GM18873 (cell line): ENCODE data around the gene TACR2.
A peak's percentile ranks its signal among the peaks of the same experiment; 100 is the strongest.
"Not testable (repeated sequence)": the region's sequence is repeated elsewhere in the genome, so short reads cannot be mapped to it uniquely, and the experiment has no call there.

Source experiments
- ATAC-seq: cut with Tn5 transposase; IDR thresholded peaks from one replicate; pipeline ENCODE4 v1.9.1; 2021; ENCODE audit warnings: mild to moderate bottlenecking, moderate library complexity, moderate number of reproducible peaks; ENCODE audit not compliant: unreplicated experiment, low FRiP score

TACR2 gene

DNA sequence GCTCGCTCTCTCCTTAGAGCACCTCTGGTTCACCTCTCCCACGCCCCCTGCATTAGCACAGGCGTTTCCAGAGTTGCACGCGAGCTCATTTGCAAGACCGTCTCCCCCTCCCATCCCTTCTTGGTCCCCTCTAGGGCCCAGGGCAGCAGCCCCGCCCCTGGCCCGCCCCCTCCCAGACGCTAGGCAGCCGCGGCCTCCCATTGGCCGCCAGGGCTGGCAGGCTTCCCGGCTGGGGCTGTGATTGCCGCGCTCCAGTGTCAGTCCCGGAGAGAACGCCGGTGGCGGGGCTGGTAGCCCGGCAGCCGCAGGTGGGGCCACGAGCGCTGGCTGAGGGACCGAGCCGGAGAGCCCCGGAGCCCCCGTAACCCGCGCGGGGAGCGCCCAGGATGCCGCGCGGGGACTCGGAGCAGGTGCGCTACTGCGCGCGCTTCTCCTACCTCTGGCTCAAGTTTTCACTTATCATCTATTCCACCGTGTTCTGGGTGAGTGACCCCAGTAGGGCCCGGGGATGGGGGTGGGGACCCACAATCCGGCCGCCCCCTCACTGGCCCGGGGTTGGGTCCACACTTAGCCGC lies 34.6 kb upstream of the TACR2 start, which contains the start of gene TSPAN15:
TSPAN15 (plus strand) TSS at position 257 of the 575 bp plus-strand sequence; CDS start at position 387, 130 bp downstream.
- peak; percentile 80 for ATAC-seq

DNA sequence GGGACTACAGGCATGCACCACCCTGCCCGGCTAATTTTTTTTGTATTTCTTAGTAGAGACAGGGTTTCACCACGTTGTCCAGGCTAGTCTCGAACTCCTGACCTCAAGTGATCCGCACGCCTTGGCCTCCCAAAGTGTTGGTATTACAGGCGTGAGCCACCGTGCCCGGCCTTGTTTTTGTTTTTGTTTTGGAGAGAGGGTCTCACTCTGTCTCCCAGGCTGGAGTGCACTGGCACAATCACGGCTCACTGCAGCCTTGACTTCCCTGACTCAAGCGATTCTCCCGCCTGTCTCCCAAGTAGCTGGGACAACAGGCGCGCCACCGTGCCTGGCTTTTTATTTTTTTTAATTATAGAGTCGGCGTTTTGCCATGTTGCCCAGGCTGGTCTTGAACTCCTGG lies 33.7 kb upstream of the TACR2 start:
- not testable (repeated sequence) for ATAC-seq

GRCh38 chr10:69449841-69450240 lies 33.1 kb upstream of the TACR2 start:
- ATAC-seq, result no peak

DNA sequence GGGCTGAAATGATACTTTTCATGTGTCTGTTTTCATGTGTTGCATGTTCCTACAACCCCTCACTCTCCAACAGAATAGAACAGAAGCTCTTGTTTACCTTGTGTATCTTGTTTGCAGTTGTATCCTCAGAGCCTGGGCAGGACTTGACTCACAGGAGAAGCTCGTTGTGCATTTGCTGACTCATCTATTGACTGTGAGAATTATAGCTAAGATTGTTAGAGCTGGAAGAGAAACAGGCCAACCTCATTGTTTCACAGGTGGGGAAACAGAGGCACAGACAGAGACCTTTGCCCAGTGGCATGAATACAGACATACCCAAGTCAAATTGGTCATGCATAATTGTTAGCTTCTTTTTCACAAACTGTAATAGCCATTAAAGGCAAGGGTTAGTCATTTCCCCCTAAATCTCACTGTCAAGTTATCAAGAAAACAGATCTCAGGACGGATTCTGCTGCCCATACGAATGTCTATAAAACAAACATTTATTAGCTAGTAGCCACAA lies 30.0 kb upstream of the TACR2 start:
- ATAC-seq, result no peak

- no peak for ATAC-seq
Measured at GRCh38 chr10:69446229-69446628, 29.5 kb upstream of the TACR2 start.

DNA sequence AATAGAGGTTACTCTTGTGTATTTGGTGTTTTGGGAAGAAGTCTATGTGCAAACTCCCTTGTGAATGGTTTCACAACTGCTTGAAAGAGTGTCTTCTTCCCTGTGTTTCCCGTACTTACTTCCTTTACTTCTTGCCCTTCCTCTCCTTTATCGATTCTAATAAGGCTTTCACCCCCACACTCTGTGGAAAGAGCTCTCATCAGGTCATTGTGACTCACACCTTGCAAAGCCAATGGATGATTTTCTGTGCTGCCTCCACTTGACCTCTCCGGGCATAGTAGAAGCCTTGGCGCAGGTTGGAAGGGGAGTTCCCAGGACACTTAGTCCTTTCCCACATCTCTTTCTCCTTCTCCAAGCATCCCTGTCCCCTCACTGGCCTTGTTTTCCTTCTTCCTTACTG lies 28.3 kb upstream of the TACR2 start:
- ATAC-seq, result no peak

DNA sequence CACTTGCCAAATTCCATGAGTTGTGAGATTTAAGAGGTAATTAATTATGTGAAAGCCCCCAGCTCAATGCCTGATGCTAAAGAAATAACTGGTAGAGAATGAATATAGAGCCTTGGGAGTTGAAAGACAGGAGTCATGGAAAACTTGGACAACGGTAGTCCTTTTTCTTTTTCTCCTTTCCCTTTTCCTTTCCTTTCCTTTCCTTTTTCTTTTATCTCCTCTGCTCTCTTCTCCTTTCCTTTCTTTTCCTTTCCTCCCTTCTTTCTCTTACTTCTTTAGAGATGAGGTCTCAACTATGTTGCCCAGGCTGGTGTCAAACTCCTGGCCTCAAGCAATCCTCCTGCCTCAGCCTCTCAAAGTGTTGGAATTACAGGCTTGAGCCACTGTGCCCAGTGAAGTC lies 26.6 kb upstream of the TACR2 start:
- ATAC-seq, result no peak

DNA sequence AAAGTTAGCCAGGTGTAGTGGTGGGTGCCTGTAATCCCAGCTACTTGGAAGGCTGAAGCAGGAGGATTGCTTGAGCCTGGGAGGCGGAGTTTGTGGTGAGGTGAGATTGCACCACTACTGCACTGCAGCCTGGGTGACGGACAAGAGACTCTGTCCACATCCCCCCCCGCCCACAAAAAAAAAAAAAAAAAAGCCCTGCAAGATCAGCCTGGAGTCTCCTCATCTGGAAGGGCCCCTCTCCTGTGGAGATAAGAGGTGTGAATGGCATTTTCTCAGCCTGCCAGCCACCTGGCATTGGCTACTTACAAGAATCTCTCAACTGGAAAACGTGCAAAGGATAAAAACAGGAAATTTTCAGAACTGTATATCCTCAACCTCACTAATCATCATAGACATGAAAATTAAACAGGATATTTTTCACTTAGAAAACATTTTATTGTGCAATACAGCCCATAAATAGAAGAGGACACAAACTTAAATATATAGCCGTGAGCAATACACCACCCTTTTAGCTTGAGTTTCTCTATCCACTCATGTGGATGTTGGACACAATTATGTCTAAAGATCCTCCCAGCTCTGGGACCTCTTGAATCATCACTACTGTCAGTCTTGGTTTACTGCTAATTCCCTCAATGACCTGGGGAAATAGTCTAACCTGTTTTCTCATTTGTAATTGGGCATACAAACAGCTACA lies 23.2 kb upstream of the TACR2 start:
- ATAC-seq, result no peak

DNA sequence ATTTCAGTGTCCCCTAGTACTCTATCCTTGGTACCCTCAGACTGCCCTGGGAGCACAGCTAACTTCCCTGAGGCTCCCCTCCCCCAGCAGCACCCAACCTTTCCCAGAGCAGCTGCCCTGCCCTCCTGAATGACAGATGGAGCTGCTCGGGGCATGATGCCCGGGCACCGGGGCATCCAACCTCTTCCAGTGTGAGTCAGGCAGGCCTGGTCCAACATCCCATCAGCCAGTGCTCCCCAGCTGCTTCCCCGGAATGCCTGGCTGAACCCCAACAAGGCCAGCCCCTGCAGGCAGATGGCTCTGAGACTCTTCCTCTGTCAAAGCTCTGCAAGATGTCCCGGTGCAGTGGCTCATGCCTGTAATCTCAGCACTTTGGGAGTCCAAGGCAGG lies 22.6 kb upstream of the TACR2 start:
- ATAC-seq, result no peak

- no peak for ATAC-seq
Measured at GRCh38 chr10:69438536-69439349, 22.0 kb upstream of the TACR2 start.

- ATAC-seq, result no peak
Measured at GRCh38 chr10:69437321-69438259, 20.9 kb upstream of the TACR2 start.

- no peak for ATAC-seq
Measured at GRCh38 chr10:69435966-69436520, 19.3 kb upstream of the TACR2 start.

DNA sequence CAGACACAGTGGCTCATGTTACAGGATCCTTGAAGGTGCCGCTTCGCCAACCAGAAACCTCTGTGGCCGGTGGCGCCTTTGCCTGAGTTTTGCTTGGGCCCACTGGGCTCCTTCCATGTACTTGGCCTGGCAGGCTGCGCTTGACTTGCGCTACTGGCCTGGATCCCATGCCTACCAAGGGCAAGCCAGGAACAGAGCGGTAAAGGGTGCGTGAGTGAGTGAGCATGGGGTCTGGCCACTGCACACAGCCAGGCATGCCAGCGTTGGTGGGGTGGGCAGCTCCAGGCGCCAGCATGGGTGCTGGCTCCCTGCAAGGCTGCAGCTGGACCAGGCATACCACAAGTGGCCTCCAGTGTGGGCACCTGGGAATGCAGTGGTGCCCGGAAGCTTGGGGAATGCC lies 18.2 kb upstream of the TACR2 start:
- ATAC-seq, result no peak

DNA sequence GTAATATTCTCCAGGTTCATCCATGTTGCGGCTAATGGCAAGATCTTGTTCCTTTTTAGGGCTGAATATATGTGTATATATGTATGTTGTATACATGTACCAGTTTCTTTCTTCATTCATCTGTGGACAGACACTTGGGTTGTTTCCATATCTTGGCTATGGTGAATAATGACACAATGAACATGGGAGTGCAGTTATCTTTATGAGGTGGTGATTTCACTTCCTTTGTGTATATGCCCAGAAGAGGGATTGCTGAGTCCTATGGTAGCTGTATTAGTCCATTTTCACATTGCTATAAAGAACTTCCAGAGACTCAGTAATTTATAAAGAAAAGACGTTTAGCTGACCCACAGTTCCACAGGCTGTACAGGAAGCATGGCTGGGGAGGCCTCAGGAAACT lies 17.5 kb upstream of the TACR2 start:
- ATAC-seq, result no peak

- ATAC-seq, result no peak
Measured at GRCh38 chr10:69428165-69428564, 11.4 kb upstream of the TACR2 start.

GRCh38 chr10:69426376-69426727 lies 9.6 kb upstream of the TACR2 start:
- ATAC-seq, result no peak

GRCh38 chr10:69425511-69426298 lies 9.0 kb upstream of the TACR2 start:
- ATAC-seq, result no peak

GRCh38 chr10:69425041-69425440 lies 8.3 kb upstream of the TACR2 start:
- ATAC-seq, result no peak

DNA sequence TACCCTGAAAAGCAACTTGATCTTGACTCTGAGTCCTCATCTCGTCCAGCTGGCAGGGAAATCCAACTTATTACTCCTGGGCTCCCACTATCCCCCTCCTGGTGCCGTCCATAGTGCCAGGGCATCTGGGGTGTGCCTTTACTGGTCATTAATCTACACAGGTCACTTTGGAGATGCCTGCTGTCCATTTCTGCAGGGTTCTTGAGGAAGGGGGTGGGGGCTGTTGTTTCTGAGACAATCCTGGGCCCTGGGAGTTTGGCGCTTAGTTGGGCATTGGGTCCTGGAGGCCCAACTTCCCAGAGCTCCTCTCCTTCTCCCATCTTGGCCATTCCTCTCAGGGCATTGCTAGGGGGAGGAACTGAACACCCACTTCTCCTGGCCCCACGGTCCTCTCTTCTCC lies 6.0 kb upstream of the TACR2 start:
- ATAC-seq, result no peak
